Panc1 (cell line): ENCODE data around the gene PDZK1IP1. TPM values are rescaled to one million over a fixed set of nuclear protein-coding genes. Genes with fewer than 3 reads are reported as not detected.
"Not testable (repeated sequence)": the region's sequence is repeated elsewhere in the genome, so short reads cannot be mapped to it uniquely, and the experiment has no call there.

ENCODE experiments used
- ATAC-seq: fragments of 200-7000 bp; cut with Tn5 transposase; 2 replicates; pipeline ENCODE4 v1.9.1; 2020; ENCODE audit warnings: mild to moderate bottlenecking, moderate library complexity
- BruUV-seq: library from RNA; stranded (reverse); fragments of 400-500 nt; replicated peaks from 2 replicates; lab custom pipeline; 2021; lab: Mats Ljungman, UMichigan
- CTCF ChIA-PET: fragments of 300-600 bp; sonication (Branson Sonifier 250); formaldehyde crosslinking; loops from one replicate; lab custom pipeline; 2022; ENCODE audit warnings: antibody characterized with exemption; lab: Charles Lee
- POLR2A ChIA-PET: fragments of 300-600 bp; sonication (Branson Sonifier 250); formaldehyde crosslinking; loops from one replicate; lab custom pipeline; 2022; ENCODE audit warnings: antibody characterized with exemption; lab: Charles Lee
- DNase-seq: peaks from one replicate; pipeline ENCODE4 v3.0.0-alpha.2; 2010; ENCODE audit warnings: low read depth, low spot score
- H3K27ac ChIP-seq: 2 replicates; pipeline ENCODE4 v1.5.1; 2011; ENCODE audit warnings: mild to moderate bottlenecking, low read length, inconsistent platforms
- H3K27me3 ChIP-seq: fragments of 200-500 bp; sonication (Bioruptor generic); 2 replicates; pipeline ENCODE4 v1.6.0; 2014; ENCODE audit warnings: low read length, inconsistent platforms; ENCODE audit not compliant: control insufficient read depth, insufficient read depth
- H3K36me3 ChIP-seq: fragments of 200-500 bp; sonication (Bioruptor generic); 2 replicates; pipeline ENCODE4 v1.5.1; 2014; ENCODE audit warnings: inconsistent platforms, mild to moderate bottlenecking, low read length, moderate library complexity; ENCODE audit not compliant: control insufficient read depth, insufficient read depth
- H3K4me1 ChIP-seq: 2 replicates; pipeline ENCODE4 v1.5.1; 2011; ENCODE audit warnings: inconsistent platforms, mild to moderate bottlenecking, low read length, moderate library complexity; ENCODE audit not compliant: control insufficient read depth, insufficient read depth
- H3K4me3 ChIP-seq, 2 experiments: 2 replicates each; pipeline ENCODE4 v1.5.1; 2011 to 2012; ENCODE audit warnings: low read depth in 2 of 2, low read length in 2 of 2, mild to moderate bottlenecking in 2 of 2, inconsistent platforms in 1 of 2, moderate library complexity in 1 of 2
- H3K9me3 ChIP-seq: fragments of 200-500 bp; sonication (Bioruptor generic); 2 replicates; pipeline ENCODE4 v1.5.1; 2014; ENCODE audit warnings: low read depth, mild to moderate bottlenecking, inconsistent platforms, low read length, moderate library complexity; ENCODE audit not compliant: control insufficient read depth, insufficient read depth
- POLR2AphosphoS5 ChIP-seq: IDR thresholded peaks from 2 replicates; pipeline ENCODE4 v1.6.1; 2012; ENCODE audit warnings: mild to moderate bottlenecking, low read depth, low read length, moderate library complexity
- REST ChIP-seq, 2 experiments: IDR thresholded peaks; 2 replicates each; pipeline ENCODE4 v1.6.1; 2011 to 2012; ENCODE audit warnings: low read depth in 2 of 2, control low read depth in 1 of 2, low read length in 1 of 2, mild to moderate bottlenecking in 1 of 2, moderate library complexity in 1 of 2; ENCODE audit not compliant: insufficient read depth in 1 of 2
- SIN3A ChIP-seq: IDR thresholded peaks from 2 replicates; pipeline ENCODE4 v1.6.1; 2012; ENCODE audit warnings: low read depth, mild to moderate bottlenecking, low read length, moderate library complexity, borderline replicate concordance; ENCODE audit not compliant: insufficient read depth
- TCF7L2 ChIP-seq: IDR thresholded peaks from 2 replicates; pipeline ENCODE4 v1.6.1; 2011; ENCODE audit warnings: mild to moderate bottlenecking, low read depth, low read length, inconsistent platforms
- in situ Hi-C: cut with HindIII; loops from 2 replicates; pipeline ENCODE4 v1.10.0; 2016; ENCODE audit warnings: low sequenced_read_pairs, low pct_unique_long_range_greater_than_20kb
- intact Hi-C: fragments of 100-400 bp; cut with micrococcal nuclease; formaldehyde crosslinking; loops from one replicate; pipeline ENCODE4 v1.10.0; 2022; ENCODE audit not compliant: unreplicated experiment
- total RNA-seq: library from RNA; stranded (reverse); gene quantifications from one replicate; pipeline ENCODE4 v1.2.1, GENCODE V29; 2021; ENCODE audit not compliant: unreplicated experiment
- TF ChIP-seq, protein P1 (sequence below): fragments of 450-650 bp; IDR thresholded peaks from 2 replicates; pipeline ENCODE4 v1.5.1; 2017; ENCODE audit warnings: mild to moderate bottlenecking

The PDZK1IP1 gene
- total RNA-seq, 1 experiment from 2014 or later: not detected

GRCh38 chr1:47196622-47197021, 6.8 kb upstream of the PDZK1IP1 start:
- CTCF ChIA-PET: interaction anchor here (0.6 kb wide), 1 partner anchor 89 kb away, joined by 3 read pairs; no protein-coding TSS in a partner anchor
- no peaks in the 10 kb centered on the region for H3K36me3 ChIP-seq
- in situ Hi-C loops: no loop called here

GRCh38 chr1:47195981-47196380, 6.1 kb upstream of the PDZK1IP1 start:
- CTCF ChIA-PET, H3K4me1 ChIP-seq, H3K27me3 ChIP-seq, BruUV-seq, H3K36me3 ChIP-seq, H3K9me3 ChIP-seq, H3K27ac ChIP-seq, POLR2A ChIA-PET, intact Hi-C loops, H3K4me3 ChIP-seq, DNase-seq, in situ Hi-C loops, ATAC-seq: not testable (repeated sequence)

More at GRCh38 chr1:47196622-47197021, 6.8 kb upstream of the PDZK1IP1 start:
- Histone ChIP-seq H3K4me1 (no peaks in the 10 kb centered on the region), H3K9me3 (no peaks in the 10 kb centered on the region), H3K4me3 (no peak overlapping the region), H3K27me3 (peaks cover 5% of the 10 kb centered on the region; the same call in 1 of the 2 replicates), H3K27ac (no peak overlapping the region)
- no peak for TF ChIP-seq SIN3A
- TF ChIP-seq REST (IDR thresholded peaks at IDR 0.05; ENCODE audit: insufficient read depth in 1 of 2, low read depth in 2 of 2, low read length in 1 of 2): no peak
- TF ChIP-seq, protein P1, sequence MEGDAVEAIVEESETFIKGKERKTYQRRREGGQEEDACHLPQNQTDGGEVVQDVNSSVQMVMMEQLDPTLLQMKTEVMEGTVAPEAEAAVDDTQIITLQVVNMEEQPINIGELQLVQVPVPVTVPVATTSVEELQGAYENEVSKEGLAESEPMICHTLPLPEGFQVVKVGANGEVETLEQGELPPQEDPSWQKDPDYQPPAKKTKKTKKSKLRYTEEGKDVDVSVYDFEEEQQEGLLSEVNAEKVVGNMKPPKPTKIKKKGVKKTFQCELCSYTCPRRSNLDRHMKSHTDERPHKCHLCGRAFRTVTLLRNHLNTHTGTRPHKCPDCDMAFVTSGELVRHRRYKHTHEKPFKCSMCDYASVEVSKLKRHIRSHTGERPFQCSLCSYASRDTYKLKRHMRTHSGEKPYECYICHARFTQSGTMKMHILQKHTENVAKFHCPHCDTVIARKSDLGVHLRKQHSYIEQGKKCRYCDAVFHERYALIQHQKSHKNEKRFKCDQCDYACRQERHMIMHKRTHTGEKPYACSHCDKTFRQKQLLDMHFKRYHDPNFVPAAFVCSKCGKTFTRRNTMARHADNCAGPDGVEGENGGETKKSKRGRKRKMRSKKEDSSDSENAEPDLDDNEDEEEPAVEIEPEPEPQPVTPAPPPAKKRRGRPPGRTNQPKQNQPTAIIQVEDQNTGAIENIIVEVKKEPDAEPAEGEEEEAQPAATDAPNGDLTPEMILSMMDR: no peak
- TF ChIP-seq TCF7L2: no peak
- TF ChIP-seq POLR2AphosphoS5: no peak
- ATAC-seq: no peak
- no peak for DNase-seq
- intact Hi-C loops: no loop called here
- POLR2A ChIA-PET: no interaction called here
- BruUV-seq: no TSS peak

GRCh38 chr1:47194311-47194710, 4.5 kb upstream of the PDZK1IP1 start:
- Histone ChIP-seq H3K4me3 (no peak overlapping the region), H3K9me3 (no peaks in the 10 kb centered on the region), H3K36me3 (no peaks in the 10 kb centered on the region), H3K27me3 (no peaks in the 10 kb centered on the region), H3K4me1 (no peaks in the 10 kb centered on the region), H3K27ac (no peak overlapping the region)
- in situ Hi-C loops (no loop called here), intact Hi-C loops (no loop called here)
- ChIA-PET CTCF (interaction anchor here (0.6 to 2.0 kb wide), 4 partner anchors 12 to 684 kb away, joined by 3 to 6 read pairs (median 5); no protein-coding TSS in a partner anchor), POLR2A (no interaction called here)
- no peak for DNase-seq
- no peak for ATAC-seq
- TF ChIP-seq TCF7L2: no peak
- no peak for TF ChIP-seq SIN3A
- TF ChIP-seq, protein P1: no peak
- TF ChIP-seq POLR2AphosphoS5: no peak
- no peak for TF ChIP-seq REST (IDR thresholded peaks at IDR 0.05; ENCODE audit: insufficient read depth in 1 of 2, low read depth in 2 of 2, low read length in 1 of 2)
- BruUV-seq: no TSS peak
